GM21619 (cell line): ENCODE measurements around the gene SVOP.

ENCODE experiments used
- ATAC-seq: cut with Tn5 transposase; IDR thresholded peaks from one replicate; pipeline ENCODE4 v1.9.1; 2021; ENCODE audit not compliant: unreplicated experiment

The SVOP gene

GRCh38 chr12:108939594-108939993 is 81.3 kb downstream of the SVOP start:
- peak; percentile 62 for ATAC-seq

GRCh38 chr12:108938247-108938924 is 82.5 kb downstream of the SVOP start:
- ATAC-seq = no peak

GRCh38 chr12:108935159-108935763 is 85.6 kb downstream of the SVOP start:
- ATAC-seq = peak; percentile 53

- no peak for ATAC-seq
Observed at GRCh38 chr12:108933949-108934348, 86.9 kb downstream of the SVOP start.

- no peak for ATAC-seq
Observed at GRCh38 chr12:108930756-108931155, 90.1 kb downstream of the SVOP start.

- ATAC-seq = peak; percentile 79
Observed at GRCh38 chr12:108930155-108930554, 90.7 kb downstream of the SVOP start.

- ATAC-seq = no peak
Observed at GRCh38 chr12:108928695-108929094, 92.2 kb downstream of the SVOP start.

GRCh38 chr12:108922918-108923317 is 98.0 kb downstream of the SVOP start:
- ATAC-seq = no peak

- ATAC-seq = no peak
Observed at GRCh38 chr12:108921946-108922345, 98.9 kb downstream of the SVOP start.

GRCh38 chr12:108918960-108919642 is 101.8 kb downstream of the SVOP start:
- ATAC-seq = no peak

- ATAC-seq = no peak
Observed at GRCh38 chr12:108918206-108918605, 102.7 kb downstream of the SVOP start.

- no peak for ATAC-seq
Observed at GRCh38 chr12:108916336-108916735, 104.5 kb downstream of the SVOP start.

- no peak for ATAC-seq
Observed at GRCh38 chr12:108915632-108916133, 105.2 kb downstream of the SVOP start.

GRCh38 chr12:108914121-108914531 is 106.7 kb downstream of the SVOP start:
- ATAC-seq = no peak

- no peak for ATAC-seq
Observed at GRCh38 chr12:108912361-108912760, 108.5 kb downstream of the SVOP start.

- no peak for ATAC-seq
Observed at GRCh38 chr12:108911915-108912314, 109.0 kb downstream of the SVOP start.

- no peak for ATAC-seq
Observed at GRCh38 chr12:108910336-108910735, 110.5 kb downstream of the SVOP start.

- ATAC-seq = no peak
Observed at GRCh38 chr12:108907839-108908351, 113.0 kb downstream of the SVOP start.

- ATAC-seq = no peak
Observed at GRCh38 chr12:108906971-108907370, 113.9 kb downstream of the SVOP start.

GRCh38 chr12:108905725-108906124 is 115.1 kb downstream of the SVOP start:
- no peak for ATAC-seq

GRCh38 chr12:108899145-108899544 is 121.7 kb downstream of the SVOP start:
- ATAC-seq = no peak

GRCh38 chr12:108896817-108897216 is 124.1 kb downstream of the SVOP start:
- no peak for ATAC-seq
